Trophoblast cell (in vitro differentiated cells and primary cell): ENCODE measurements around the gene POLR1H.
"Not testable (repeated sequence)": the region's sequence is repeated elsewhere in the genome, so short reads cannot be mapped to it uniquely, and the experiment has no call there.

ENCODE experiments used
- DNase-seq, 2 donors: peaks; one replicate each; pipeline ENCODE4 v3.0.0-alpha.2; 2016
- H2AFZ ChIP-seq: 2 replicates; pipeline ENCODE4 v1.6.1; 2013; ENCODE audit warnings: low read length, moderate library complexity, mild to moderate bottlenecking; ENCODE audit not compliant: insufficient read depth, poor library complexity
- H2AK5ac ChIP-seq: 2 replicates; pipeline ENCODE4 v1.6.1; 2013; ENCODE audit warnings: mild to moderate bottlenecking, low read length
- H2BK120ac ChIP-seq: 2 replicates; pipeline ENCODE4 v1.6.1; 2013; ENCODE audit warnings: low read length, mild to moderate bottlenecking, moderate library complexity; ENCODE audit not compliant: insufficient read depth, poor library complexity
- H2BK12ac ChIP-seq: 2 replicates; pipeline ENCODE4 v1.6.1; 2013; ENCODE audit warnings: mild to moderate bottlenecking, low read length, moderate library complexity
- H2BK5ac ChIP-seq: 2 replicates; pipeline ENCODE4 v1.6.1; 2013; ENCODE audit warnings: low read length, low read depth, moderate library complexity, mild to moderate bottlenecking; ENCODE audit not compliant: poor library complexity
- H3K14ac ChIP-seq: 2 replicates; pipeline ENCODE4 v1.6.1; 2013; ENCODE audit warnings: mild to moderate bottlenecking, low read length
- H3K18ac ChIP-seq: 2 replicates; pipeline ENCODE4 v1.6.1; 2013; ENCODE audit warnings: mild to moderate bottlenecking, low read length
- H3K23ac ChIP-seq: 2 replicates; pipeline ENCODE4 v1.6.1; 2013; ENCODE audit warnings: low read length
- H3K27ac ChIP-seq: 2 replicates; pipeline ENCODE4 v1.5.1; 2013; ENCODE audit warnings: low read depth, mild to moderate bottlenecking, inconsistent platforms, low read length, moderate library complexity
- H3K27me3 ChIP-seq: 2 replicates; pipeline ENCODE4 v1.6.1; 2013; ENCODE audit warnings: inconsistent platforms, mild to moderate bottlenecking, low read length, moderate library complexity; ENCODE audit not compliant: insufficient read depth
- H3K36me3 ChIP-seq, 2 experiments: 1 replicate in 1 of 2; 2 replicates in 1 of 2; pipeline ENCODE4 v1.6.1; 2013; ENCODE audit warnings: low read length in 2 of 2, mild to moderate bottlenecking in 2 of 2, moderate library complexity in 1 of 2; ENCODE audit not compliant: insufficient read depth in 2 of 2, control insufficient read depth in 1 of 2
- H3K4ac ChIP-seq: 2 replicates; pipeline ENCODE4 v1.6.1; 2013; ENCODE audit warnings: low read depth, mild to moderate bottlenecking, low read length, moderate library complexity
- H3K4me1 ChIP-seq, 2 experiments: 1 replicate in 1 of 2; 2 replicates in 1 of 2; pipeline ENCODE4 v1.6.1; 2013; ENCODE audit warnings: low read length in 2 of 2, mild to moderate bottlenecking in 2 of 2, moderate library complexity in 1 of 2; ENCODE audit not compliant: insufficient read depth in 2 of 2, control insufficient read depth in 1 of 2
- H3K4me2 ChIP-seq: 2 replicates; pipeline ENCODE4 v1.6.1; 2013; ENCODE audit warnings: inconsistent platforms, mild to moderate bottlenecking, low read length, moderate library complexity
- H3K4me3 ChIP-seq: 2 replicates; pipeline ENCODE4 v1.5.1; 2013; ENCODE audit warnings: mild to moderate bottlenecking, low read depth, low read length, inconsistent platforms
- H3K79me1 ChIP-seq: one replicate; pipeline ENCODE4 v1.6.1; 2013; ENCODE audit warnings: low read length
- H3K79me2 ChIP-seq: 2 replicates; pipeline ENCODE4 v1.6.1; 2013; ENCODE audit warnings: low read length, mild to moderate bottlenecking; ENCODE audit not compliant: control insufficient read depth, insufficient read depth, poor library complexity
- H3K9ac ChIP-seq: 2 replicates; pipeline ENCODE4 v1.6.1; 2013; ENCODE audit warnings: mild to moderate bottlenecking, low read length
- H3K9me3 ChIP-seq: 2 replicates; pipeline ENCODE4 v1.6.1; 2013; ENCODE audit warnings: low read depth, mild to moderate bottlenecking, control low read depth, inconsistent platforms, low read length; ENCODE audit not compliant: insufficient read depth
- H4K12ac ChIP-seq: 2 replicates; pipeline ENCODE4 v1.6.1; 2013; ENCODE audit warnings: low read depth, mild to moderate bottlenecking, low read length, moderate library complexity
- H4K8ac ChIP-seq: 2 replicates; pipeline ENCODE4 v1.6.1; 2013; ENCODE audit warnings: low read depth, mild to moderate bottlenecking, low read length, moderate library complexity
- H4K91ac ChIP-seq: one replicate; pipeline ENCODE4 v1.6.1; 2013; ENCODE audit warnings: low read depth, mild to moderate bottlenecking, low read length, moderate library complexity
- WGBS: extraction: QIAGEN DNeasy Blood & Tissue Kit; methylation state at CpG from one replicate; pipeline ENCODE4 v1.1.7; 2013; ENCODE audit warnings: missing lambda C conversion rate; ENCODE audit not compliant: insufficient read length, insufficient coverage; ENCODE audit errors: extremely low coverage; 5-methylcytosine and 5-hydroxymethylcytosine counted together

POLR1H gene

GRCh38 chr6:30033440-30033839, 27.6 kb upstream of the POLR1H start:
- not testable (repeated sequence) for H3K79me1 ChIP-seq, H3K4ac ChIP-seq, H3K79me2 ChIP-seq, H3K9ac ChIP-seq, H3K4me2 ChIP-seq, H4K91ac ChIP-seq, H3K4me1 ChIP-seq, H3K9me3 ChIP-seq, H4K12ac ChIP-seq, H3K14ac ChIP-seq, H2BK12ac ChIP-seq, H3K36me3 ChIP-seq, H3K4me3 ChIP-seq, H3K27me3 ChIP-seq, H3K27ac ChIP-seq, H2BK5ac ChIP-seq, H2AFZ ChIP-seq, H3K18ac ChIP-seq, H4K8ac ChIP-seq, H2BK120ac ChIP-seq, H3K23ac ChIP-seq, H2AK5ac ChIP-seq
- WGBS, result no CpG with 5 or more reads among the region's 5 CpGs
- peak in 1 of 2 donors; percentile 9 for DNase-seq

GRCh38 chr6:30035784-30036183, 25.3 kb upstream of the POLR1H start:
- no peak overlapping the region for H4K91ac ChIP-seq
- no peak overlapping the region for H3K27ac ChIP-seq
- no peaks in the 10 kb centered on the region for H3K27me3 ChIP-seq
- no peak overlapping the region for H3K4me3 ChIP-seq
- no peak overlapping the region for H3K4ac ChIP-seq
- DNase-seq, result no peak
- no peaks in the 10 kb centered on the region for H3K4me1 ChIP-seq
- no peak overlapping the region for H2BK12ac ChIP-seq
- no peak overlapping the region for H3K4me2 ChIP-seq
- no peak overlapping the region for H4K8ac ChIP-seq
- H4K12ac ChIP-seq, result no peak overlapping the region
- H3K14ac ChIP-seq, result no peak overlapping the region
- no peaks in the 10 kb centered on the region for H3K36me3 ChIP-seq
- H3K9me3 ChIP-seq, result no peaks in the 10 kb centered on the region
- no CpG with 5 or more reads among the region's 1 CpG for WGBS
- no peaks in the 10 kb centered on the region for H3K79me1 ChIP-seq
- no peak overlapping the region for H2BK120ac ChIP-seq
- H3K79me2 ChIP-seq, result no peaks in the 10 kb centered on the region
- H3K9ac ChIP-seq, result no peak overlapping the region
- no peak overlapping the region for H2AFZ ChIP-seq
- H3K23ac ChIP-seq, result no peak overlapping the region
- H2BK5ac ChIP-seq, result no peak overlapping the region
- no peak overlapping the region for H2AK5ac ChIP-seq
- H3K18ac ChIP-seq, result no peak overlapping the region

GRCh38 chr6:30037182-30037788, 23.8 kb upstream of the POLR1H start:
- no peak overlapping the region for H3K4ac ChIP-seq
- H3K14ac ChIP-seq, result no peak overlapping the region
- H4K12ac ChIP-seq, result no peak overlapping the region
- no peaks in the 10 kb centered on the region for H3K9me3 ChIP-seq
- no peak overlapping the region for H2AFZ ChIP-seq
- no peaks in the 10 kb centered on the region for H3K36me3 ChIP-seq
- H2BK12ac ChIP-seq, result no peak overlapping the region
- H3K79me2 ChIP-seq, result no peaks in the 10 kb centered on the region
- H4K91ac ChIP-seq, result no peak overlapping the region
- H3K4me2 ChIP-seq, result no peak overlapping the region
- no peak overlapping the region for H4K8ac ChIP-seq
- no peak overlapping the region for H2BK120ac ChIP-seq
- no CpG with 5 or more reads among the region's 4 CpGs for WGBS
- no peak overlapping the region for H3K27ac ChIP-seq
- H3K23ac ChIP-seq, result no peak overlapping the region
- no peak overlapping the region for H3K18ac ChIP-seq
- H3K9ac ChIP-seq, result no peak overlapping the region
- peaks cover 0 to 3% of the 10 kb centered on the region in 2 experiments for H3K4me1 ChIP-seq
- no peak overlapping the region for H2AK5ac ChIP-seq
- peak in 1 of 2 donors; percentile 28 for DNase-seq
- H3K4me3 ChIP-seq, result no peak overlapping the region
- H3K79me1 ChIP-seq, result no peaks in the 10 kb centered on the region
- no peak overlapping the region for H2BK5ac ChIP-seq
- H3K27me3 ChIP-seq, result no peaks in the 10 kb centered on the region

- WGBS, result no CpG with 5 or more reads among the region's 6 CpGs
- H2AFZ ChIP-seq, result no peak overlapping the region
- H3K4ac ChIP-seq, result no peak overlapping the region
- H4K8ac ChIP-seq, result no peak overlapping the region
- no peak overlapping the region for H3K4me3 ChIP-seq
- H3K18ac ChIP-seq, result no peak overlapping the region
- no peak overlapping the region for H3K27ac ChIP-seq
- no peaks in the 10 kb centered on the region for H3K9me3 ChIP-seq
- H3K23ac ChIP-seq, result no peak overlapping the region
- no peak overlapping the region for H2BK5ac ChIP-seq
- H2BK120ac ChIP-seq, result no peak overlapping the region
- no peaks in the 10 kb centered on the region for H3K36me3 ChIP-seq
- no peak overlapping the region for H2BK12ac ChIP-seq
- no peak overlapping the region for H4K12ac ChIP-seq
- H3K4me1 ChIP-seq, result peaks cover 0 to 3% of the 10 kb centered on the region in 2 experiments
- DNase-seq, result no peak
- H3K27me3 ChIP-seq, result no peaks in the 10 kb centered on the region
- no peaks in the 10 kb centered on the region for H3K79me1 ChIP-seq
- H3K9ac ChIP-seq, result no peak overlapping the region
- H4K91ac ChIP-seq, result no peak overlapping the region
- no peak overlapping the region for H2AK5ac ChIP-seq
- H3K14ac ChIP-seq, result no peak overlapping the region
- H3K79me2 ChIP-seq, result no peaks in the 10 kb centered on the region
- no peak overlapping the region for H3K4me2 ChIP-seq
Observed at GRCh38 chr6:30041221-30041620, 19.8 kb upstream of the POLR1H start.
